ENCODE data around the gene TRAFD1.

DNA sequence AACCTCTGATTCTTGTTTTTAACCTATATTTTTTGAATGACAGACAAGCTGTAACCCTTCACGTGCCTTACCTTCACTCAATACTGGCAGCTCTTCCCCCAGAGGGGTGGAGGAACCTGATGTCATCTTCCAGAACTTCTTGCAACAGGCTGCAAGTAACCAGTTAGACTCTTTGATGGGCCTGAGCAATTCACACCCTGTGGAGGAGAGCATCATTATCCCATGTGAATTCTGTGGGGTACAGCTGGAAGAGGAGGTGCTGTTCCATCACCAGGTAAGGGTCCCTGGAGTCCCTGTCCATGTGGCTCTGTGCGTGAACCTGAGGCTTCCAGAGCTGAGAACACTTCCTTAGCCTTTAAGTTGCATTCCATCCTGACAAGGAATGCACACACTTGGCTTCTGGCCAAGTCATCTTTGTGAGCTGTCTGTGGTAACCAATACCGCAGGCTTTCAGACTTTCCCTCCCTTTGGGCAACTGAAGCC lies 22.7 kb downstream of the TRAFD1 start:
- TF ChIP-seq, protein P1, sequence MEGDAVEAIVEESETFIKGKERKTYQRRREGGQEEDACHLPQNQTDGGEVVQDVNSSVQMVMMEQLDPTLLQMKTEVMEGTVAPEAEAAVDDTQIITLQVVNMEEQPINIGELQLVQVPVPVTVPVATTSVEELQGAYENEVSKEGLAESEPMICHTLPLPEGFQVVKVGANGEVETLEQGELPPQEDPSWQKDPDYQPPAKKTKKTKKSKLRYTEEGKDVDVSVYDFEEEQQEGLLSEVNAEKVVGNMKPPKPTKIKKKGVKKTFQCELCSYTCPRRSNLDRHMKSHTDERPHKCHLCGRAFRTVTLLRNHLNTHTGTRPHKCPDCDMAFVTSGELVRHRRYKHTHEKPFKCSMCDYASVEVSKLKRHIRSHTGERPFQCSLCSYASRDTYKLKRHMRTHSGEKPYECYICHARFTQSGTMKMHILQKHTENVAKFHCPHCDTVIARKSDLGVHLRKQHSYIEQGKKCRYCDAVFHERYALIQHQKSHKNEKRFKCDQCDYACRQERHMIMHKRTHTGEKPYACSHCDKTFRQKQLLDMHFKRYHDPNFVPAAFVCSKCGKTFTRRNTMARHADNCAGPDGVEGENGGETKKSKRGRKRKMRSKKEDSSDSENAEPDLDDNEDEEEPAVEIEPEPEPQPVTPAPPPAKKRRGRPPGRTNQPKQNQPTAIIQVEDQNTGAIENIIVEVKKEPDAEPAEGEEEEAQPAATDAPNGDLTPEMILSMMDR (IDR thresholded peaks at IDR 0.05; ENCODE audit: borderline replicate concordance, extremely low read depth, low read length, poor library complexity, severe bottlenecking), result no peak
- no peak for TF ChIP-seq EZH2 (IDR thresholded peaks at IDR 0.05; ENCODE audit: borderline replicate concordance, low read depth, low read length, severe bottlenecking)

Measured in DND-41 (cell line).